HG03378 (cell line): ENCODE results near the gene PRDM15.

Source experiments
- ATAC-seq: cut with Tn5 transposase; IDR thresholded peaks from one replicate; pipeline ENCODE4 v1.9.1; 2021; ENCODE audit warnings: mild to moderate bottlenecking, moderate library complexity; ENCODE audit not compliant: unreplicated experiment

The PRDM15 gene

GRCh38 chr21:41879190-41879998 is at the start of gene PRDM15:
Gene PRDM15 (minus strand): TSS chr21:41879344. CDS start chr21:41860363, 18,981 bp downstream.
- ATAC-seq, result peak; percentile 50

GRCh38 chr21:41928621-41929220 is 49.6 kb upstream of the PRDM15 start:
- peak; percentile 54 for ATAC-seq

GRCh38 chr21:41927727-41928409 is 48.7 kb upstream of the PRDM15 start:
- ATAC-seq, result no peak

- peak; percentile 12 for ATAC-seq
These were observed 47.6 kb upstream of the PRDM15 start for GRCh38 chr21:41926807-41927171.

- ATAC-seq, result peak; percentile 49
These were observed 47.1 kb upstream of the PRDM15 start for GRCh38 chr21:41926117-41926806.

GRCh38 chr21:41925767-41926116 is 46.6 kb upstream of the PRDM15 start:
- no peak for ATAC-seq

GRCh38 chr21:41924368-41924754 is 45.2 kb upstream of the PRDM15 start:
- no peak for ATAC-seq

- no peak for ATAC-seq
These were observed 44.7 kb upstream of the PRDM15 start for GRCh38 chr21:41923631-41924367.

- ATAC-seq, result no peak
These were observed 44.0 kb upstream of the PRDM15 start for GRCh38 chr21:41923186-41923585.

GRCh38 chr21:41921021-41921420 is 41.9 kb upstream of the PRDM15 start:
- ATAC-seq, result no peak

GRCh38 chr21:41920476-41920875 is 41.3 kb upstream of the PRDM15 start:
- ATAC-seq, result no peak

- ATAC-seq, result no peak
These were observed 40.7 kb upstream of the PRDM15 start for GRCh38 chr21:41919666-41920398.

- ATAC-seq, result no peak
These were observed 39.6 kb upstream of the PRDM15 start for GRCh38 chr21:41918561-41919358.

GRCh38 chr21:41917531-41917930 is 38.4 kb upstream of the PRDM15 start:
- ATAC-seq, result no peak

GRCh38 chr21:41916888-41917433 is 37.8 kb upstream of the PRDM15 start:
- ATAC-seq, result no peak

- ATAC-seq, result no peak
These were observed 35.8 kb upstream of the PRDM15 start for GRCh38 chr21:41914965-41915364.

GRCh38 chr21:41914358-41914757 is 35.2 kb upstream of the PRDM15 start:
- ATAC-seq, result no peak

GRCh38 chr21:41913230-41913629 is 34.1 kb upstream of the PRDM15 start:
- ATAC-seq, result no peak

GRCh38 chr21:41908829-41909228 is 29.7 kb upstream of the PRDM15 start:
- no peak for ATAC-seq
